SU-DHL-6 (cell line): ENCODE data around the gene TCF21.

Source experiments
- CTCF ChIP-seq: fragments of 200-600 bp; sonication (generic); IDR thresholded peaks from one replicate; pipeline ENCODE4 v1.5.1; 2017; ENCODE audit warnings: antibody characterized with exemption, mild to moderate bottlenecking, low read length, moderate library complexity; ENCODE audit not compliant: insufficient read depth, poor library complexity, severe bottlenecking
- EZH2phosphoT487 ChIP-seq: fragments of 200-600 bp; sonication (generic), shearing (Covaris generic); conservative IDR thresholded peaks from 2 replicates; pipeline ENCODE4 v1.6.1; 2018; ENCODE audit warnings: mild to moderate bottlenecking, antibody characterized with exemption, low read length, moderate library complexity, mixed read lengths

DNA sequence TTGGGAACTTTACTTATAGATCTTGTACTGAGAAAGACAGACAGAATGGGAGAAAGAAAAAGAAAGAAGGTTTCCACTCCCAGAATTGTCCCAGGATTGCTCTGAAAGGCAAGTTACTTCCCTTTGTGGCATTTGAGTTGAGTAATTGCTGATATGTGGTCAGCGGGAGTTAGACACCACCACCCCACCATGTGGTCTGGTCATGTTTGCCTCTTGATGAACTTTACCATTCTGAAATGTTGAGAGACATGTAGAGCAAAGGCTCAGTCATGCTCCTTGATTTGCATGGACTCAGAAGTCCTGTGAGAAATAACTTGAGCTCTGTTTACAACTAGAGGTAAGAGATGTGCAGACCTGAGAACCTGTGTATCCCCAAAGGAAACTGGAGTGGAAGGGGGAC, 17.1 kb downstream of the TCF21 start:
- TF ChIP-seq CTCF (no peak), EZH2phosphoT487 (no peak)
